NT2/D1 (cell line): ENCODE data around the gene GNB5.

Source experiments
- SUZ12 ChIP-seq: IDR thresholded peaks from 2 replicates; pipeline ENCODE4 v1.6.1; 2011; ENCODE audit not compliant: insufficient read length, insufficient read depth; ENCODE audit errors: extremely low read depth
- ZNF274 ChIP-seq: IDR thresholded peaks from 2 replicates; pipeline ENCODE4 v1.6.1; 2011; ENCODE audit warnings: mild to moderate bottlenecking, low read depth, low read length

- TF ChIP-seq SUZ12: no peak
- no peak for TF ChIP-seq ZNF274
Measured at GRCh38 chr15:52162876-52163275, 28.3 kb downstream of the GNB5 start.
